PC-9 (cell line): ENCODE results near the gene SPPL2C. TPM values are rescaled to one million over a fixed set of nuclear protein-coding genes. Genes with fewer than 3 reads are reported as not detected.

Experiments
- BruUV-seq: library from RNA; stranded (reverse); fragments of 400-500 nt; replicated peaks from 2 replicates; lab custom pipeline; 2021; lab: Mats Ljungman, UMichigan
- CTCF ChIA-PET: fragments of 300-600 bp; sonication (Branson Sonifier 250); formaldehyde crosslinking; loops from one replicate; lab custom pipeline; 2022; ENCODE audit warnings: antibody characterized with exemption; lab: Charles Lee
- POLR2A ChIA-PET: fragments of 300-600 bp; sonication (Branson Sonifier 250); formaldehyde crosslinking; loops from one replicate; lab custom pipeline; 2022; ENCODE audit warnings: antibody characterized with exemption; ENCODE audit not compliant: unreplicated experiment; lab: Charles Lee
- DNase-seq, 2 experiments: peaks; one replicate each; pipeline versions ENCODE4 v3.0.0 to v3.0.0-alpha.2; 2015 to 2022; ENCODE audit warnings: mixed read lengths in 1 of 2
- H2AFZ ChIP-seq: fragments of 200-600 bp; sonication (generic); 2 replicates; pipeline ENCODE4 v1.8.1; 2017; ENCODE audit warnings: antibody characterized with exemption
- H3F3A ChIP-seq: fragments of 200-600 bp; sonication (generic); 2 replicates; pipeline ENCODE4 v1.8.1; 2017; ENCODE audit warnings: antibody characterized with exemption, mild to moderate bottlenecking, low read depth; ENCODE audit not compliant: insufficient read depth
- H3K27ac ChIP-seq: fragments of 200-600 bp; sonication (generic); 2 replicates; pipeline ENCODE4 v1.6.1; 2016; ENCODE audit warnings: mixed run types
- H3K27me3 ChIP-seq: fragments of 200-600 bp; sonication (generic); 2 replicates; pipeline ENCODE4 v1.6.1; 2016; ENCODE audit warnings: low read depth, mixed run types; ENCODE audit not compliant: insufficient read depth
- H3K36me3 ChIP-seq: fragments of 200-600 bp; sonication (generic); 2 replicates; pipeline ENCODE4 v1.6.1; 2016; ENCODE audit warnings: low read depth, mixed run types
- H3K4me1 ChIP-seq: fragments of 200-600 bp; sonication (generic); replicated peaks from 2 replicates; pipeline ENCODE4 v1.6.1; 2016; ENCODE audit warnings: mixed run types; ENCODE audit not compliant: insufficient read depth
- H3K4me2 ChIP-seq: fragments of 200-600 bp; sonication (generic); 2 replicates; pipeline ENCODE4 v1.6.1; 2017; ENCODE audit warnings: mixed run types
- H3K4me3 ChIP-seq: fragments of 200-600 bp; sonication (generic); 2 replicates; pipeline ENCODE4 v1.6.1; 2016; ENCODE audit warnings: mixed run types
- H3K79me2 ChIP-seq: fragments of 200-600 bp; sonication (generic); 2 replicates; pipeline ENCODE4 v1.6.1; 2017; ENCODE audit warnings: low read depth, mixed run types
- H3K9me2 ChIP-seq: fragments of 200-600 bp; sonication (generic); 2 replicates; pipeline ENCODE4 v1.8.1; 2017; ENCODE audit warnings: mild to moderate bottlenecking; ENCODE audit not compliant: insufficient read depth
- H3K9me3 ChIP-seq: fragments of 200-600 bp; sonication (generic); 2 replicates; pipeline ENCODE4 v1.8.1; 2016; ENCODE audit warnings: low read depth; ENCODE audit not compliant: insufficient read depth
- H4K20me1 ChIP-seq: fragments of 200-600 bp; sonication (generic); 2 replicates; pipeline ENCODE4 v1.8.1; 2017; ENCODE audit not compliant: insufficient read depth
- CTCF ChIP-seq: fragments of 200-600 bp; sonication (generic); conservative IDR thresholded peaks from 2 replicates; pipeline ENCODE4 v1.6.1; 2017; ENCODE audit warnings: mixed run types, antibody characterized with exemption, mild to moderate bottlenecking, moderate library complexity
- EZH2 ChIP-seq: fragments of 200-600 bp; sonication (generic); IDR thresholded peaks from 2 replicates; pipeline ENCODE4 v1.8.0; 2017; ENCODE audit warnings: antibody characterized with exemption, low read depth
- intact Hi-C: fragments of 100-400 bp; cut with micrococcal nuclease; formaldehyde crosslinking; loops from one replicate; pipeline ENCODE4 v1.10.0; 2022; ENCODE audit not compliant: unreplicated experiment
- total RNA-seq: library from RNA; stranded (reverse); gene quantifications from 2 replicates; pipeline ENCODE4 v1.2.3, GENCODE V29; 2021

SPPL2C gene
- total RNA-seq, 1 experiment from 2014 or later: not detected

DNA sequence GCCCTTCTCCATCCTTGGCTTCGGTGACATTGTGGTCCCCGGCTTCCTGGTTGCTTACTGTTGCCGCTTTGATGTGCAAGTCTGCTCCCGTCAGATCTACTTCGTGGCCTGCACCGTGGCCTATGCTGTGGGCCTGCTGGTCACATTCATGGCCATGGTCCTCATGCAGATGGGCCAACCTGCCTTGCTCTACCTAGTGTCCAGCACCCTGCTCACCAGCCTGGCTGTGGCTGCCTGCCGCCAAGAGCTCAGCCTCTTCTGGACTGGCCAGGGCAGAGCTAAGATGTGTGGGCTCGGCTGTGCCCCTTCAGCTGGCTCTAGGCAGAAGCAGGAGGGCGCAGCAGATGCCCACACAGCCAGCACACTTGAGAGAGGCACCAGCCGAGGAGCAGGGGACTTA is 1.5 kb downstream of the SPPL2C start:
- Histone ChIP-seq H2AFZ (no peak overlapping the region), H3F3A (no peaks in the 10 kb centered on the region)
- CTCF ChIA-PET: interaction anchor here (0.5 kb wide), 1 partner anchor 206 kb away, joined by 3 read pairs; no protein-coding TSS in a partner anchor

DNA sequence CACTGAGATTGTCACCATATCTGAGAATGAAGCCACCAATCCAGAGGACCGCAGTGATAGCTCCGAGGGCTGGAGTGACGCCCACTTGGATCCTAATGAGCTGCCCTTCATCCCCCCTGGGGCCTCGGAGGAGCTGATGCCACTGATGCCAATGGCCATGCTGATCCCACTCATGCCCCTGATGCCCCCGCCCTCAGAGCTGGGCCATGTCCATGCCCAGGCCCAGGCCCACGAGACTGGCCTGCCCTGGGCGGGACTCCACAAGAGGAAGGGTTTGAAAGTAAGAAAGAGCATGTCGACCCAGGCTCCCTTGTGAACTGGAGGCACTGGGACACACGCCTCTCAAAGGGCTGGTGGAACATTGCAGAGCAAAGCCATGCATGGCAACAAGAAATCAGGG is 2.0 kb downstream of the SPPL2C start:
- no peak for DNase-seq
- H3K79me2 ChIP-seq: no peaks in the 10 kb centered on the region
- no peaks in the 10 kb centered on the region for H3K4me1 ChIP-seq
- H4K20me1 ChIP-seq: no peaks in the 10 kb centered on the region
- no TSS peak for BruUV-seq
- peaks cover 92% of the 10 kb centered on the region for H3K27me3 ChIP-seq
- H3K9me2 ChIP-seq: no peaks in the 10 kb centered on the region
- H3F3A ChIP-seq: no peaks in the 10 kb centered on the region
- H3K9me3 ChIP-seq: no peaks in the 10 kb centered on the region
- H2AFZ ChIP-seq: no peak overlapping the region
- H3K4me2 ChIP-seq: no peak overlapping the region
- ChIA-PET CTCF (interaction anchor here (0.5 kb wide), 1 partner anchor 206 kb away, joined by 3 read pairs; no protein-coding TSS in a partner anchor), POLR2A (no interaction called here)
- H3K4me3 ChIP-seq: no peak overlapping the region
- TF ChIP-seq CTCF (no peak), EZH2 (no peak)
- intact Hi-C loops: no loop called here
- no peaks in the 10 kb centered on the region for H3K36me3 ChIP-seq
- no peak overlapping the region for H3K27ac ChIP-seq

More for the DNA sequence above, 1.5 kb downstream of the SPPL2C start:
- POLR2A ChIA-PET: no interaction called here
- no peaks in the 10 kb centered on the region for H4K20me1 ChIP-seq
- no peaks in the 10 kb centered on the region for H3K4me1 ChIP-seq
- peaks cover 89% of the 10 kb centered on the region for H3K27me3 ChIP-seq
- intact Hi-C loops: no loop called here
- BruUV-seq: no TSS peak
- H3K9me3 ChIP-seq: no peaks in the 10 kb centered on the region
- no peak overlapping the region for H3K4me2 ChIP-seq
- no peaks in the 10 kb centered on the region for H3K79me2 ChIP-seq
- TF ChIP-seq CTCF (no peak), EZH2 (no peak)
- H3K4me3 ChIP-seq: no peak overlapping the region
- no peaks in the 10 kb centered on the region for H3K9me2 ChIP-seq
- no peak overlapping the region for H3K27ac ChIP-seq
- H3K36me3 ChIP-seq: no peaks in the 10 kb centered on the region
- no peak for DNase-seq

DNA sequence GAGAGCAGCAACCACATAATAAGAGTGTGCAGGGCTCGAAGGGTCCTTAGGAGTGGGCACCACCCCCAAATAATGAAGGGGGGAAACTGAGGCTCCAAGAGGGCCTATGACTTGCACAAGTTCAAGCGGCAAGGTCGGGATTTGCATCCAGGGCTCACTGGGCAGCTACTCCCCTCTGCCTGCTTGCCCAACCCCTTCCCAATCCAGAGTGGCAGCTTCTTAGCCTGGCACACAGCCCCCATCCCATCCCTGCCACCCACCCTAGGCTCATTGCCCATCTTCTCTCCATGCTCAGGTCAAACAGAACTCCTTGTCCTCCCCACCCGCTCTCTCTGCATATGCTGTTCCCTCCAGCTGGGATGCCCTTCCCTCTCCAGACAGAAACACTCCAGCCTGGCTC is 2.4 kb downstream of the SPPL2C start:
- POLR2A ChIA-PET: interaction anchor here (0.6 kb wide), 1 partner anchor 11 kb away, joined by 9 read pairs; no protein-coding TSS in a partner anchor
- intact Hi-C loops: no loop called here
- H3K9me3 ChIP-seq: no peaks in the 10 kb centered on the region
- no peaks in the 10 kb centered on the region for H3K9me2 ChIP-seq
- no peaks in the 10 kb centered on the region for H3F3A ChIP-seq
- H3K4me3 ChIP-seq: no peak overlapping the region
- no peak overlapping the region for H3K27ac ChIP-seq
- DNase-seq: no peak
- no peaks in the 10 kb centered on the region for H4K20me1 ChIP-seq
- peaks cover 96% of the 10 kb centered on the region for H3K27me3 ChIP-seq
- H2AFZ ChIP-seq: no peak overlapping the region
- CTCF ChIA-PET: no interaction called here
- BruUV-seq: no TSS peak
- H3K4me1 ChIP-seq: no peaks in the 10 kb centered on the region
- TF ChIP-seq EZH2 (no peak), CTCF (no peak)
- H3K36me3 ChIP-seq: no peaks in the 10 kb centered on the region
- no peak overlapping the region for H3K4me2 ChIP-seq
- no peaks in the 10 kb centered on the region for H3K79me2 ChIP-seq
